OCI-LY3 (cell line): ENCODE results near the gene BOLL.

Experiments used
- CTCF ChIP-seq: fragments of 200-600, 300-600 bp; sonication (generic); IDR thresholded peaks from 2 replicates; pipeline ENCODE4 v1.5.1; 2014; ENCODE audit warnings: antibody characterized with exemption, low read length, low read depth
- EZH2phosphoT487 ChIP-seq: fragments of 200-600 bp; shearing (Covaris generic); IDR thresholded peaks from 2 replicates; pipeline ENCODE4 v1.6.1; 2018; ENCODE audit warnings: antibody characterized with exemption, mixed run types, low read depth

GRCh38 chr2:197810491-197810890 is 25.4 kb upstream of the BOLL start:
- TF ChIP-seq CTCF (no peak), EZH2phosphoT487 (no peak)
